Dendritic cell treated with granulocyte-macrophage colony-stimulating factor and Interleukin-4, amounts not matched to agents 40 ng/mL and 50 ng/mL, for 4 days (primary cell): ENCODE results near the gene NLGN1.
"Not testable (repeated sequence)": the region's sequence is repeated elsewhere in the genome, so short reads cannot be mapped to it uniquely, and the experiment has no call there.

ENCODE experiments used
- H3K27ac Mint-ChIP-seq: one replicate; pipeline ENCODE4 v1.8.0; 2022; ENCODE audit warnings: mild to moderate bottlenecking, mixed read lengths
- H3K27me3 Mint-ChIP-seq: one replicate; pipeline ENCODE4 v1.8.0; 2022; ENCODE audit warnings: mild to moderate bottlenecking, mixed read lengths
- H3K36me3 Mint-ChIP-seq: one replicate; pipeline ENCODE4 v1.8.0; 2022; ENCODE audit warnings: low read depth, mixed read lengths
- H3K4me1 Mint-ChIP-seq: one replicate; pipeline ENCODE4 v1.8.0; 2022; ENCODE audit warnings: low read depth, mixed read lengths
- H3K4me3 Mint-ChIP-seq: one replicate; pipeline ENCODE4 v1.8.0; 2022; ENCODE audit warnings: mild to moderate bottlenecking, moderate library complexity, mixed read lengths
- H3K9me3 Mint-ChIP-seq: one replicate; pipeline ENCODE4 v1.8.0; 2022; ENCODE audit warnings: mixed read lengths
- intact Hi-C: fragments of 100-400 bp; cut with micrococcal nuclease; formaldehyde crosslinking; loops from one replicate; pipeline ENCODE4 v1.15.0; 2022

NLGN1 gene

DNA sequence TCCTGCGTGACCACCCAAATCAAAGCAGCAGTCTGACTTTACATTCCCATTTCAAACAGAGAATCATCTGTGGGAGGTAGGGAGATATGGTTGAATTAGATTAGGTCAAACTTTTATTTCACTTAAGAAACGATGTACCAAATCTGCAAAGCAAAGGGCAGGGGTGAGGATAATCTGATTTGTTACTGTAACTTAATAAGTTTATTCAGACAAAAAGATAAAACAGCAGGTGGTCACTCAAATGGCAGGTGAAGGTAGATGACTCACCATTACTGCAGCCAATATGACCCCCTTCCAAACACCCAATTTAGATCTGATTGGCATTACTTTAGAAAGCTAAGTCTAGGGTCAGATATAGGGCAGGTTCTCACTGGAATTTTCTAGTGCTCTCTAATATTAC lies 810.6 kb downstream of the NLGN1 start:
- Mint-ChIP-seq H3K27ac (no peak overlapping the region), H3K27me3 (no peaks in the 10 kb centered on the region), H3K36me3 (no peaks in the 10 kb centered on the region), H3K4me3 (no peak overlapping the region), H3K9me3 (peaks cover 15% of the 10 kb centered on the region), H3K4me1 (no peaks in the 10 kb centered on the region)
- intact Hi-C loops = no loop called here

DNA sequence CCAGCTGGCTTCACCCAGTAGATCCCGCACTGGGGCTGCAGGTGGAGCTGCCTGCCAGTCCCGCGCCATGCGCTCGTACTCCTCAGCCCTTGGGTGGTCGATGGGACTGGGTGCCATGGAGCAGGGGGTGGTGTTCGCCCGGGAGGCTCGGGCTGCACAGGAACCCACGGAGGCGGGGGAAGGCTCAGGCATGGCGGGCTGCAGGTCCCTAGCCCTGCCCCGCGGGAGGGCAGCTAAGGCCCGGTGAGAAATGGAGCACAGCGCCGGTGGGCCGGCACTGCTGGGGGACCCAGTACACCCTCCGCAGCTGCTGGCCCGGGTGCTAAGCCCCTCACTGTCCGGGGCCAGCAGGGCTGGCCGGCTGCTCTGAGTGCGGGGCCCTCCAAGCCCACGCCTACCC lies 814.4 kb downstream of the NLGN1 start:
- H3K4me1 Mint-ChIP-seq, intact Hi-C loops, H3K36me3 Mint-ChIP-seq: not testable (repeated sequence)

DNA sequence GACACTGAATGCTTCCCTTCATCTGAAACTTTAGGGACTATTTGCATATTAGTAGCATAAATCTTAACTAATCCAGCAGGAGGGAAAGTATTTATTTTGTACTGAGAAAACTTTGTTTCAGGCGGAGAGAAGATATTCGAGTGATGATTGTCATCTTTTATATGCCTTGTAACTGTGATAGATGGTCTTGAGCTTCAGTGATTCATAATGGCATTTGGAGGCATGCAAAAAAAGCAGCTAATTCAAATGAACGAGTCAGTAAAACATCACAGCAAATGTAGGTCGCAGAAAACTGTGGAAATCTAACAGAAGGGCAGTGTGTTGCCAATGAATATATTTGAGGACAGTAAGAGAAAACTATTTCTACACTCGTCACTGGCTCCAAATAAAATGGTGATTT lies 817.9 kb downstream of the NLGN1 start:
- Mint-ChIP-seq H3K4me3 (no peak overlapping the region), H3K27me3 (no peaks in the 10 kb centered on the region), H3K4me1 (no peaks in the 10 kb centered on the region), H3K36me3 (no peaks in the 10 kb centered on the region), H3K27ac (no peak overlapping the region), H3K9me3 (peaks cover 9% of the 10 kb centered on the region)
- intact Hi-C loops = no loop called here

More for the DNA sequence above, 814.4 kb downstream of the NLGN1 start:
- peaks cover 15% of the 10 kb centered on the region for H3K9me3 Mint-ChIP-seq
- H3K27me3 Mint-ChIP-seq, H3K27ac Mint-ChIP-seq, H3K4me3 Mint-ChIP-seq: not testable (repeated sequence)

GRCh38 chr3:174216019-174216418 lies 818.5 kb downstream of the NLGN1 start:
- H3K4me3 Mint-ChIP-seq = no peak overlapping the region
- peaks cover 9% of the 10 kb centered on the region for H3K9me3 Mint-ChIP-seq
- no peak overlapping the region for H3K27ac Mint-ChIP-seq
- H3K36me3 Mint-ChIP-seq = no peaks in the 10 kb centered on the region
- intact Hi-C loops = no loop called here
- H3K4me1 Mint-ChIP-seq = no peaks in the 10 kb centered on the region
- no peaks in the 10 kb centered on the region for H3K27me3 Mint-ChIP-seq

- H3K36me3 Mint-ChIP-seq = no peaks in the 10 kb centered on the region
- H3K9me3 Mint-ChIP-seq = peaks cover 9% of the 10 kb centered on the region
- intact Hi-C loops = no loop called here
- no peak overlapping the region for H3K4me3 Mint-ChIP-seq
- no peak overlapping the region for H3K27ac Mint-ChIP-seq
- H3K4me1 Mint-ChIP-seq = no peaks in the 10 kb centered on the region
- no peaks in the 10 kb centered on the region for H3K27me3 Mint-ChIP-seq
Observed at GRCh38 chr3:174216946-174217718, 819.6 kb downstream of the NLGN1 start.

GRCh38 chr3:174218016-174218415 lies 820.5 kb downstream of the NLGN1 start:
- no peaks in the 10 kb centered on the region for H3K27me3 Mint-ChIP-seq
- intact Hi-C loops = no loop called here
- H3K4me3 Mint-ChIP-seq = no peak overlapping the region
- no peaks in the 10 kb centered on the region for H3K36me3 Mint-ChIP-seq
- no peak overlapping the region for H3K27ac Mint-ChIP-seq
- H3K9me3 Mint-ChIP-seq = peaks cover 1% of the 10 kb centered on the region
- H3K4me1 Mint-ChIP-seq = no peaks in the 10 kb centered on the region

DNA sequence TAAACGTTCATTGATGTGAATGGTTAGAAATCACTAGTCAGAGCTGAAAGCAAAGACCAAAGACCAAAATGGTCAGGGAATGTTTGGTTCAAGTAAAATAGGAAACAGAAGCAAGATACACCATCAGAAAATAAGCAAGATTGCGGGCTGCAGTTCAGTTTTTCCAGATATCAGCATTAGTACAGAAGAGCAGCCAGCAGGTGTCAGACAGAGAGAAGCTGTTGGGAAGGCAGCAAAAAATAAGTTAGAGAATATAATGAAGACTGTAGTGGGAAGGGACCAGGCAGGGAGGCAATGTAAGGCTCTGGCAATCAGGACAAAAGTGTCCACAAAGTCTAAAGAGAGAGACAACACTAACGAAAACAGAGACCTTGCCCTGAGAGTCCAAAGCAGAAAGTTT lies 822.2 kb downstream of the NLGN1 start:
- no peaks in the 10 kb centered on the region for H3K36me3 Mint-ChIP-seq
- H3K4me1 Mint-ChIP-seq = no peaks in the 10 kb centered on the region
- intact Hi-C loops = no loop called here
- no peak overlapping the region for H3K27ac Mint-ChIP-seq
- H3K4me3 Mint-ChIP-seq = no peak overlapping the region
- no peaks in the 10 kb centered on the region for H3K27me3 Mint-ChIP-seq
- H3K9me3 Mint-ChIP-seq = no peaks in the 10 kb centered on the region

DNA sequence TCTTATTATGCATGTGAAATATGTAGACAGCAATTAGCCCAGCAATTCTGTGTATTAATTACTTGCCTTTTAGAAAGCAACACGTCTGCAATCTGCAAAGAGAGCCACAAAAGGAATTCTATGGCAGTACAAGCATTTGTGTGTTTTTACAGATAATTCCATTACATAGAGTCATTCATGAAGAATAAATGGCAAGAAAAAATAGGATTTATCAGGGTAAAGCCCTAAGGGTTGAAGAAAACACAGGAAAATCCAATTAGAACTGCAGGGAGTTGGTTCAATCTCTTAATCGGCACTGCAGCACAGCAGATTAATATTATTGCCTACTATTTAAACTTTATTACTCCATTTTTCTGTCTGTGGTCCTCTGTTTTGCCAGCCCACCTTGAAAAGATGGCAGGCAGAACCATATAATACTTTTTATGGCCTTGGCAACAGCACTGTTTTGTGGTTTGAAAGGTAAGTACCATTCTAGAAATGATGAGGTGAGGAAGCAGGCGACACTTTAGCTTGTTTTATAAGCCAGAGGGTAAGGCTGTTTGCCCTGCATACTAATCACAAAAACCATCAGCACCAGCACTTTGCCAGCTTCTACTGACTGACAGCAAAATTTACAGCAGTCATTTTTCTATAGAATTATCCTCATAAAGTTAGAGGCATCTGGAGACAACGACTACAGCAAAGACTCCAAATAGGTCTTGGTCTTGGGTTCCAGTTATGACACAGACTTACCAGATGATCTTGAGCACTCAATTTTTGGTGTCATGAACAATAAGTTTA lies 823.4 kb downstream of the NLGN1 start:
- Mint-ChIP-seq H3K36me3 (no peaks in the 10 kb centered on the region), H3K4me1 (no peaks in the 10 kb centered on the region), H3K4me3 (no peak overlapping the region), H3K27ac (no peak overlapping the region), H3K27me3 (no peaks in the 10 kb centered on the region), H3K9me3 (no peaks in the 10 kb centered on the region)
- intact Hi-C loops = no loop called here

GRCh38 chr3:174223042-174223441 lies 825.5 kb downstream of the NLGN1 start:
- Mint-ChIP-seq H3K4me3 (no peak overlapping the region), H3K27me3 (no peaks in the 10 kb centered on the region), H3K9me3 (no peaks in the 10 kb centered on the region), H3K27ac (no peak overlapping the region), H3K36me3 (no peaks in the 10 kb centered on the region), H3K4me1 (no peaks in the 10 kb centered on the region)
- intact Hi-C loops = no loop called here

GRCh38 chr3:174223626-174224025 lies 826.1 kb downstream of the NLGN1 start:
- intact Hi-C loops = no loop called here
- Mint-ChIP-seq H3K36me3 (no peaks in the 10 kb centered on the region), H3K4me3 (no peak overlapping the region), H3K27ac (no peak overlapping the region), H3K9me3 (no peaks in the 10 kb centered on the region), H3K4me1 (no peaks in the 10 kb centered on the region), H3K27me3 (no peaks in the 10 kb centered on the region)

DNA sequence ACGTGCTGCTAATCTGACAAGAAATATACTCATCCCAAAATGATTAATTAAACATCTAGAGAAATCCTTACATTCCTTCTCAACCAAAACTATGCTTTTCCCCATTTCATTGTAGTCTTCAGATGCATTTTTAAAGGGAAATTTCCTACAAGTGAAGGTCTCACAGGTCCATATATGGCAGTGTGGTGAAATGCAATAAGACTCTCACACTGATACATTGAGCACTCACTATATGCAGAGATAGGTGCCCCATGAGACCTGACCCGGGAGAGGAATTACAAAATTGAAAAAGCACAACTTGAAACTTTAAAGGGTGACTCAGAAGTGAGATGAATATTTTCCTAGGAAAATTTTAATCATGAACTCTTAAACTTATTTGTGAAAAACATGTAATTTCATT lies 832.4 kb downstream of the NLGN1 start:
- no peaks in the 10 kb centered on the region for H3K36me3 Mint-ChIP-seq
- no peak overlapping the region for H3K4me3 Mint-ChIP-seq
- H3K9me3 Mint-ChIP-seq = peaks cover 12% of the 10 kb centered on the region
- no peaks in the 10 kb centered on the region for H3K4me1 Mint-ChIP-seq
- intact Hi-C loops = no loop called here
- H3K27ac Mint-ChIP-seq = no peak overlapping the region
- H3K27me3 Mint-ChIP-seq = no peaks in the 10 kb centered on the region

DNA sequence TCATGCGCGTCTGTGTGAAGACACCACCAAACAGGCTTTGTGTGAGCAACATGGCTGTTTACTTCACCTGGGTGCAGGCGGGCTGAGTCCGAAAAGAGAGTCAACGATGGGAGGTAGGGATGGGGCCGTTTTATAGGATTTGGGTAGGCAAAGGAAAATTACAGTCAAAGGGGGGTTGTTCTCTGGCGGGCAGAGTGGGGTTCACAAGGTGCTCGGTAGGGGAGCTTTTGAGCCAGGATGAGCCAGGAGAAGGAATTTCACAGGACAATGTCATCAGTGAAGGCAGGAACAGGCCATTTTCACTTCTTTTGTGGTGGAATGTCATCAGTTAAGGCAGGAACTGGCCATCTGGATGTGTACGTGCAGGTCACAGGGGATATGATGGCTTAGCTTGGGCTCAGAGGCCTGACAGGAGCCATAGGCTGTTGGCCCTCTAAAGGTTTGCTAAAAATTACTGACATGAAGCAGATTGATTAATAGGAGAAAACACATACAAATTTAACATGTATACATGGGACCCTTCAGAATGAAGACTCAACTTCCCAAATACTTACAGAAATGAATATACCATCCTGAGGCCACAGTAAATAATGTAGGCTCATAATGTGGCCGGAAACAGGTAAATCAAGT lies 834.6 kb downstream of the NLGN1 start:
- H3K27me3 Mint-ChIP-seq, H3K4me3 Mint-ChIP-seq, H3K36me3 Mint-ChIP-seq, H3K4me1 Mint-ChIP-seq, H3K27ac Mint-ChIP-seq, intact Hi-C loops: not testable (repeated sequence)
- H3K9me3 Mint-ChIP-seq = peaks cover 12% of the 10 kb centered on the region

GRCh38 chr3:174232658-174233429 lies 835.3 kb downstream of the NLGN1 start:
- Mint-ChIP-seq H3K27ac (no peak overlapping the region), H3K36me3 (no peaks in the 10 kb centered on the region), H3K9me3 (peaks cover 12% of the 10 kb centered on the region), H3K4me3 (no peak overlapping the region), H3K4me1 (no peaks in the 10 kb centered on the region), H3K27me3 (no peaks in the 10 kb centered on the region)
- intact Hi-C loops = no loop called here

DNA sequence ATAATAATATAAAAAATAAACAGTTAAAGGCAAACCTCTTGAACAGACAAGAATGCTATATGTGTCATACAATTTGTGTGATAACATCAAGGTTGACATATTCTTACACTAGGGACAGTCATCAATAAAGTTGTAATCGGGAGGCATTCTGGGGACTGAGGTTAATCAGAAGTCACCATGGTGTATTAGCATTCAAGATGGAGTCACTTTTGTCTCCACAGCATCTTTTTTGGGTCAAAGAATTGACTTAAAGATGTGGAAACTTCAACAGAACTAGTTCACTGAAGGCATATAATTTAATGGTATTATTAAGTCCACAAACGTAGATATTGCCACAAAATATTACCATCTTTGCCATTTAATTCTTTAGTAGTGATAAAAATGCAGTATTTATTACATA lies 836.0 kb downstream of the NLGN1 start:
- no peaks in the 10 kb centered on the region for H3K27me3 Mint-ChIP-seq
- H3K36me3 Mint-ChIP-seq = no peaks in the 10 kb centered on the region
- intact Hi-C loops = no loop called here
- no peaks in the 10 kb centered on the region for H3K4me1 Mint-ChIP-seq
- H3K27ac Mint-ChIP-seq = no peak overlapping the region
- peaks cover 12% of the 10 kb centered on the region for H3K9me3 Mint-ChIP-seq
- H3K4me3 Mint-ChIP-seq = no peak overlapping the region
